Measurements from ENCODE around the gene INSIG2. TPM values are rescaled to one million over a fixed set of nuclear protein-coding genes. Genes with fewer than 3 reads are reported as not detected.

Gene INSIG2
- total RNA-seq, 1 experiment from 2014 or later: 8.7 TPM

GRCh38 chr2:118150294-118150693 lies 62.0 kb downstream of the INSIG2 start:
- H4K91ac ChIP-seq (ENCODE audit: insufficient read length, low read depth, low read length): no peak overlapping the region
- H3T11ph ChIP-seq (ENCODE audit: low read length): no peak overlapping the region
- H3K9me3 ChIP-seq (ENCODE audit: control insufficient read depth, low read depth, low read length): no peaks in the 10 kb centered on the region
- no peaks in the 10 kb centered on the region for H3K4me1 Mint-ChIP-seq
- no peaks in the 10 kb centered on the region for H3K79me1 ChIP-seq (ENCODE audit: insufficient read depth, low read depth, low read length, poor library complexity, severe bottlenecking)
- TF ChIP-seq CTCF (conservative IDR thresholded peaks at IDR 0.05): no peak
- no peak overlapping the region for H3K27ac ChIP-seq (ENCODE audit: insufficient read length, low read depth, low read length)
- no peak overlapping the region for H2BK5ac ChIP-seq (ENCODE audit: insufficient read length, low read length)
- H4K20me1 ChIP-seq (ENCODE audit: control insufficient read depth, insufficient read depth, insufficient read length): no peaks in the 10 kb centered on the region
- no peak overlapping the region for H3K4me2 ChIP-seq (ENCODE audit: insufficient read depth, insufficient read length, low read length)
- no peaks in the 10 kb centered on the region for H3K23me2 ChIP-seq (ENCODE audit: insufficient read length, low read depth, low read length, poor library complexity, severe bottlenecking)
- H3K79me2 ChIP-seq (ENCODE audit: insufficient read depth, low read length): no peaks in the 10 kb centered on the region
- H4K8ac ChIP-seq (replicated peaks; ENCODE audit: insufficient read length, low read depth, low read length): no peak overlapping the region
- no peak overlapping the region for H2BK20ac ChIP-seq (ENCODE audit: low read depth, low read length, poor library complexity, severe bottlenecking)
- H3K27me3 ChIP-seq (ENCODE audit: insufficient read depth, low read length): no peaks in the 10 kb centered on the region
- H3K4me3 Mint-ChIP-seq: no peak overlapping the region
- no peak overlapping the region for H3K14ac ChIP-seq (ENCODE audit: insufficient read depth, low read length)
- no peaks in the 10 kb centered on the region for H3K36me3 Mint-ChIP-seq (ENCODE audit: insufficient read depth in 1 of 3, low read depth in 3 of 3)
- no peak overlapping the region for H3K27ac Mint-ChIP-seq
- H2AK5ac ChIP-seq (ENCODE audit: insufficient read length, low read length): no peak overlapping the region
- no peak overlapping the region for H2AFZ ChIP-seq (ENCODE audit: low read length)
- peaks cover 3% of the 10 kb centered on the region for H3K27me3 Mint-ChIP-seq (ENCODE audit: low read depth)
- no peaks in the 10 kb centered on the region for H3K9me3 Mint-ChIP-seq
- no peak overlapping the region for H3K23ac ChIP-seq (ENCODE audit: insufficient read length, low read depth, low read length)
- no peaks in the 10 kb centered on the region for H3K4me1 ChIP-seq (ENCODE audit: insufficient read depth, low read length)
- no peak overlapping the region for H2BK15ac ChIP-seq (ENCODE audit: low read depth, low read length)
- no peak overlapping the region for H2BK120ac ChIP-seq (ENCODE audit: low read depth, low read length, poor library complexity, severe bottlenecking)
- no peak overlapping the region for H3K9ac ChIP-seq (ENCODE audit: extremely low read depth, insufficient read length, low read length)
- no peak overlapping the region for H3K18ac ChIP-seq (ENCODE audit: insufficient read length, low read depth, low read length)
- no peak overlapping the region for H3K56ac ChIP-seq (ENCODE audit: insufficient read length, low read depth, low read length)
- H2BK12ac ChIP-seq (ENCODE audit: insufficient read length, low read depth, low read length): no peak overlapping the region
- H3K4ac ChIP-seq (ENCODE audit: low read depth, low read length): no peak overlapping the region
- no peak for DNase-seq
- H4K5ac ChIP-seq (ENCODE audit: insufficient read length, low read depth, low read length): no peak overlapping the region

All from H9 (cell line).